ENCODE data around the gene SF3A2.

DNA sequence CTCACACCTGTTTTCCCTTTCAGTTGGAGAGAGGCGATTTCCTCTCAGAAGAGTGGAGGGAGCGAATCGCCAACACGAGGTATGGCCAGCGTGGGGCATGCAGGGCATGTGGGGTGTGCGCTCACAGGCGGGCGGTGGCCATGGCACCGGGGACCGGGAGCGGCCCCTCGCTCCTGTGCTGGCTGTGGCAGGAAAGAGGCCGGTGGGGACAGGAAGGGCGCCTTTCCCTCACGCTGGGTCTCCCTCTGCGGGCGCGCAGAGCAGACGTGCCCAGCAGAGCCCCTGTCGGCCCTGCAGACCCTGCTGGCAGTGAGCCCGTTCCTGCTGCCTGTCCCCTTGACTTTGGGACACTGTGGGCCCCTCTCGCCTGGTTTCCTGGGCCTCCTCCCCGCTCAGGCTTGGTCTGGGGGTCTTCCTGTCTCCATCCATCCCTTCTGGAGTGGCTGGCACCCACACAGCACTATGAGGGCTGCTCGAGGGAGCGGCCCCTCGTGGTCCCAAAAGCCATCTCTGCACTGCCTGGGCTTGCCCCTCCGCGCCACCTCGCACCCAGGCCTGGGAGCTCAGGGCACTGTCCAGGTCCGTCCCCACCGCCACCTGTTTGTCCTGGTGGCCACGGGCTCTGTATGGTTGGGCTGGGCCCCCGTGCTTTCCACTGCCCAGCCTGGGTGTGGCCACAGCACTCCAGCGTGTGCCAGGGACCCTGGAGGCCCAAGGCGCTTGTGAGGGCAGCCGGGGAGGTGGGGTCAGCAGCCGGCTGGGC, 36.6 kb upstream of the SF3A2 start:
- TF ChIP-seq, protein P1, sequence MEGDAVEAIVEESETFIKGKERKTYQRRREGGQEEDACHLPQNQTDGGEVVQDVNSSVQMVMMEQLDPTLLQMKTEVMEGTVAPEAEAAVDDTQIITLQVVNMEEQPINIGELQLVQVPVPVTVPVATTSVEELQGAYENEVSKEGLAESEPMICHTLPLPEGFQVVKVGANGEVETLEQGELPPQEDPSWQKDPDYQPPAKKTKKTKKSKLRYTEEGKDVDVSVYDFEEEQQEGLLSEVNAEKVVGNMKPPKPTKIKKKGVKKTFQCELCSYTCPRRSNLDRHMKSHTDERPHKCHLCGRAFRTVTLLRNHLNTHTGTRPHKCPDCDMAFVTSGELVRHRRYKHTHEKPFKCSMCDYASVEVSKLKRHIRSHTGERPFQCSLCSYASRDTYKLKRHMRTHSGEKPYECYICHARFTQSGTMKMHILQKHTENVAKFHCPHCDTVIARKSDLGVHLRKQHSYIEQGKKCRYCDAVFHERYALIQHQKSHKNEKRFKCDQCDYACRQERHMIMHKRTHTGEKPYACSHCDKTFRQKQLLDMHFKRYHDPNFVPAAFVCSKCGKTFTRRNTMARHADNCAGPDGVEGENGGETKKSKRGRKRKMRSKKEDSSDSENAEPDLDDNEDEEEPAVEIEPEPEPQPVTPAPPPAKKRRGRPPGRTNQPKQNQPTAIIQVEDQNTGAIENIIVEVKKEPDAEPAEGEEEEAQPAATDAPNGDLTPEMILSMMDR (IDR thresholded peaks at IDR 0.05) = no peak
- no peak for TF ChIP-seq POLR2A (IDR thresholded peaks at IDR 0.05)
